ENCODE results near the gene SOX6. TPM values are rescaled to one million over a fixed set of nuclear protein-coding genes. Genes with fewer than 3 reads are reported as not detected.

Gene SOX6
- total RNA-seq, 1 experiment from 2014 or later = not detected

- H2BK12ac ChIP-seq (ENCODE audit: insufficient read length, low read depth, low read length) = no peak overlapping the region
- no peak overlapping the region for H3K27ac Mint-ChIP-seq
- WGBS (ENCODE audit: extremely low coverage, insufficient read length, low lambda C conversion rate) = no CpG with 5 or more reads among the region's 1 CpG
- no peaks in the 10 kb centered on the region for H3K4me1 ChIP-seq (ENCODE audit: insufficient read depth, low read length)
- no peaks in the 10 kb centered on the region for H3K79me1 ChIP-seq (ENCODE audit: insufficient read depth, low read depth, low read length, poor library complexity, severe bottlenecking)
- no peak overlapping the region for H3K4me2 ChIP-seq (ENCODE audit: insufficient read depth, insufficient read length, low read length)
- no peak overlapping the region for H3K27ac ChIP-seq (ENCODE audit: insufficient read length, low read depth, low read length)
- no peak for DNase-seq
- H3K9me3 Mint-ChIP-seq = no peaks in the 10 kb centered on the region; a peak in 1 of 5 replicates
- H3K9me3 ChIP-seq (ENCODE audit: control insufficient read depth, low read depth, low read length) = no peaks in the 10 kb centered on the region
- no peak overlapping the region for H3K18ac ChIP-seq (ENCODE audit: insufficient read length, low read depth, low read length)
- no peaks in the 10 kb centered on the region; the same call in 1 of the 2 replicates for H3K79me2 ChIP-seq (ENCODE audit: insufficient read depth, low read length)
- no peak overlapping the region for H3K56ac ChIP-seq (ENCODE audit: insufficient read length, low read depth, low read length)
- no peaks in the 10 kb centered on the region for H3K36me3 Mint-ChIP-seq (ENCODE audit: insufficient read depth in 1 of 3, low read depth in 3 of 3)
- H3K4me3 Mint-ChIP-seq = no peak overlapping the region
- no peaks in the 10 kb centered on the region for H3K4me1 Mint-ChIP-seq
- H3K23ac ChIP-seq (ENCODE audit: insufficient read length, low read depth, low read length) = no peak overlapping the region
- H3T11ph ChIP-seq (ENCODE audit: low read length) = no peak overlapping the region
- H4K91ac ChIP-seq (ENCODE audit: insufficient read length, low read depth, low read length) = no peak overlapping the region
- H2BK20ac ChIP-seq (ENCODE audit: low read depth, low read length, poor library complexity, severe bottlenecking) = no peak overlapping the region
- no peak overlapping the region for H2BK5ac ChIP-seq (ENCODE audit: insufficient read length, low read length)
- H3K23me2 ChIP-seq (ENCODE audit: insufficient read length, low read depth, low read length, poor library complexity, severe bottlenecking) = no peaks in the 10 kb centered on the region
- H3K4ac ChIP-seq (ENCODE audit: low read depth, low read length) = no peak overlapping the region
- no peaks in the 10 kb centered on the region for H4K20me1 ChIP-seq (ENCODE audit: control insufficient read depth, insufficient read depth, insufficient read length)
- no peak for TF ChIP-seq CTCF (conservative IDR thresholded peaks at IDR 0.05)
- H2AK5ac ChIP-seq (ENCODE audit: insufficient read length, low read length) = no peak overlapping the region
- H4K5ac ChIP-seq (ENCODE audit: insufficient read length, low read depth, low read length) = no peak overlapping the region
- no peak overlapping the region for H3K14ac ChIP-seq (ENCODE audit: insufficient read depth, low read length)
- H3K27me3 ChIP-seq (ENCODE audit: insufficient read depth, low read length) = no peaks in the 10 kb centered on the region
- H2BK15ac ChIP-seq (ENCODE audit: low read depth, low read length) = no peak overlapping the region
- H2AFZ ChIP-seq (ENCODE audit: low read length) = no peak overlapping the region
- H3K27me3 Mint-ChIP-seq (ENCODE audit: low read depth) = peaks cover 5% of the 10 kb centered on the region
- no peak overlapping the region for H3K9ac ChIP-seq (ENCODE audit: extremely low read depth, insufficient read length, low read length)
- H4K8ac ChIP-seq (replicated peaks; ENCODE audit: insufficient read length, low read depth, low read length) = no peak overlapping the region
- no peak overlapping the region for H2BK120ac ChIP-seq (ENCODE audit: low read depth, low read length, poor library complexity, severe bottlenecking)
Observed at GRCh38 chr11:15958910-15959309, 397.4 kb downstream of the SOX6 start.
